ENCODE data around the gene NEMF.

DNA sequence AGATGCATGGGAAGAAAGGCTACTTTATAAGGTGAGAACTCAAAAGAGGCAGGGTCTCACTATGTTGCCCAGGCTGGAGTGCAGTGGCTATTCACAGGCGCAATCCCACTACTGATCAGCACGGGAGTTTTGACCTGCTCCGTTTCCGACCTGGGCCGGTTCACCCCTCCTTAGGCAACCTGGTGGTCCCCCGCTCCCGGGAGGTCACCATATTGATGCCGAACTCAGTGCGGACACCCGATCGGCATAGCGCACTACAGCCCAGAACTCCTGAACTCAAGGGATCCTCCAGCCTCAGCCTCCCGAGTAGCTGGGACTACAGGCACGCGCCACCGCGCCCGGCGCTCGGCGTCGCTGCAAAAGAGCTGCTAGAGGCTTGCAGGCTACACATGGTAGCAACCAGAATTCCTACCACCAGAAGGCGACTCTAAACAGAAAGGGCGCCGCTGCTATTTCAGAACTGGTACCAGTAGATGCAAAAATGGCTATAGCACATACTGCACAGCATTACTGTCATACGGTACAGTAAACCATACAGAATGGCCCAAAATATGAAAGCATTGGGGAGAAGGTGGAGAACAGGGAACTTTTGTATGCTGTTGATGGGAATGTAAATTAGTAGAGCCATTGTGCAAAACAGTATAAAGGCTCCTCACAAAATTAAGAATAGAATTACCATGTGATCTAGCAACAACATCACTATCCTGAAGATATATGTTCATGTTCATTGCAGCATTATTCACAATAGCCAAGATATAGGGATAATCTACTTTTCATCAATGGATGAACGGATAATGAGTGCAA lies 1.2 kb upstream of the NEMF start:
- no peak for TF ChIP-seq RELA (CRISPR knock-in tag; IDR thresholded peaks at IDR 0.05; ENCODE audit: borderline replicate concordance)
- TF ChIP-seq CREB1 (CRISPR knock-in tag; IDR thresholded peaks at IDR 0.05) = no peak
- TF ChIP-seq, protein P1, sequence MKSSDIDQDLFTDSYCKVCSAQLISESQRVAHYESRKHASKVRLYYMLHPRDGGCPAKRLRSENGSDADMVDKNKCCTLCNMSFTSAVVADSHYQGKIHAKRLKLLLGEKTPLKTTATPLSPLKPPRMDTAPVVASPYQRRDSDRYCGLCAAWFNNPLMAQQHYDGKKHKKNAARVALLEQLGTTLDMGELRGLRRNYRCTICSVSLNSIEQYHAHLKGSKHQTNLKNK (CRISPR knock-in tag; IDR thresholded peaks at IDR 0.05) = no peak
- no peak for TF ChIP-seq ZNF138 (CRISPR knock-in tag; conservative IDR thresholded peaks at IDR 0.05)
